ENCODE results near the gene PLOD3.

PLOD3 gene

DNA sequence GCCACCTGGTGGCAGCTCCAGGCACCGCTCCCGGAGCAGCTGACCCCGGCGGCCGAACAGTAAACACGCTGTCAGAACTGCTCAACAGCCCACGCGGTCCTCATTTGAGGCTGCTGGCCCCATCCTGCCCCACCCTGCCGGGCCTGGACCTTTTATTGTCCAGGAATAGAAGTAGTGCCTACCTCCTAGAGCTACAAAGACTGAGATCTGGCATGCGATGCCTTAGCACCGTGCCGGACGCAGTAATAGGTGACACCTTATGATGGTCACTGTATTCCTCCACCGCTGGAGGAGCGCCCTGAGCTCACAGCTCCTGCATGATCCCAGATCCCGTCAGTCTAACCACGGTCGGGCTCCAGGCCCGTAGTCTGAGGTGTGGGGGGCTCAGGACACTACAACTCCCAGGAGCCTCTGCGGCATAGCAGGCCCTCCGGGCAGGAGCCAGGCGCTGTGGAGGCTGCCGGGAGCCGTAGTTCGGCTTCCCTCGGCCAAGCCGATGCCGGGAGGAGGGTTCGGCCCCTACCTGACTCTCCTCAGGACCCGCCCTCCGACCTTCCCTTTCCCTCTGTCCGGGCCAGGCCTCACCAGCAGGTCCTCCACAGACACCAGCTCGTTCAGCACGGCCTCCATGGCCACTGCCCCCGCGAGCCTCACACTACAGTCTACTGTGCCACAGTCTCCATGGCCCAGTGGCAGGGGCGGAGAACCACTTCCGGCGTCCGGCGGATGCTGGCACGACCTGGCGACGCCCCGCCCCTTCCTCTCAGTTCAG, 27.2 kb upstream of the PLOD3 start, which contains the start of gene FIS1 (continued):
- TF ChIP-seq ZFP3 (CRISPR knock-in tag; IDR thresholded peaks at IDR 0.05) (0 out of 2 replicates have a peak, but pooled peaks have one; percentile 4), OSR1 (CRISPR knock-in tag; IDR thresholded peaks at IDR 0.05) (no peak), ZNF565 (CRISPR knock-in tag; conservative IDR thresholded peaks at IDR 0.05; ENCODE audit: low read depth) (no peak)

GRCh38 chr7:101243646-101244374, 26.4 kb upstream of the PLOD3 start:
- TF ChIP-seq, protein P1, sequence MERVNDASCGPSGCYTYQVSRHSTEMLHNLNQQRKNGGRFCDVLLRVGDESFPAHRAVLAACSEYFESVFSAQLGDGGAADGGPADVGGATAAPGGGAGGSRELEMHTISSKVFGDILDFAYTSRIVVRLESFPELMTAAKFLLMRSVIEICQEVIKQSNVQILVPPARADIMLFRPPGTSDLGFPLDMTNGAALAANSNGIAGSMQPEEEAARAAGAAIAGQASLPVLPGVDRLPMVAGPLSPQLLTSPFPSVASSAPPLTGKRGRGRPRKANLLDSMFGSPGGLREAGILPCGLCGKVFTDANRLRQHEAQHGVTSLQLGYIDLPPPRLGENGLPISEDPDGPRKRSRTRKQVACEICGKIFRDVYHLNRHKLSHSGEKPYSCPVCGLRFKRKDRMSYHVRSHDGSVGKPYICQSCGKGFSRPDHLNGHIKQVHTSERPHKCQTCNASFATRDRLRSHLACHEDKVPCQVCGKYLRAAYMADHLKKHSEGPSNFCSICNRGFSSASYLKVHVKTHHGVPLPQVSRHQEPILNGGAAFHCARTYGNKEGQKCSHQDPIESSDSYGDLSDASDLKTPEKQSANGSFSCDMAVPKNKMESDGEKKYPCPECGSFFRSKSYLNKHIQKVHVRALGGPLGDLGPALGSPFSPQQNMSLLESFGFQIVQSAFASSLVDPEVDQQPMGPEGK (CRISPR knock-in tag; IDR thresholded peaks at IDR 0.05; ENCODE audit: borderline replicate concordance), result peak; percentile 97; the same call in 1 of the 2 replicates
- no peak for TF ChIP-seq GLIS3 (CRISPR knock-in tag; IDR thresholded peaks at IDR 0.05)
- TF ChIP-seq ZNF70 (CRISPR knock-in tag; IDR thresholded peaks at IDR 0.05), result 0 out of 2 replicates have a peak, but pooled peaks have one; percentile 14
- no peak for TF ChIP-seq ZNF8 (CRISPR knock-in tag; IDR thresholded peaks at IDR 0.05)
- TF ChIP-seq, protein P2, sequence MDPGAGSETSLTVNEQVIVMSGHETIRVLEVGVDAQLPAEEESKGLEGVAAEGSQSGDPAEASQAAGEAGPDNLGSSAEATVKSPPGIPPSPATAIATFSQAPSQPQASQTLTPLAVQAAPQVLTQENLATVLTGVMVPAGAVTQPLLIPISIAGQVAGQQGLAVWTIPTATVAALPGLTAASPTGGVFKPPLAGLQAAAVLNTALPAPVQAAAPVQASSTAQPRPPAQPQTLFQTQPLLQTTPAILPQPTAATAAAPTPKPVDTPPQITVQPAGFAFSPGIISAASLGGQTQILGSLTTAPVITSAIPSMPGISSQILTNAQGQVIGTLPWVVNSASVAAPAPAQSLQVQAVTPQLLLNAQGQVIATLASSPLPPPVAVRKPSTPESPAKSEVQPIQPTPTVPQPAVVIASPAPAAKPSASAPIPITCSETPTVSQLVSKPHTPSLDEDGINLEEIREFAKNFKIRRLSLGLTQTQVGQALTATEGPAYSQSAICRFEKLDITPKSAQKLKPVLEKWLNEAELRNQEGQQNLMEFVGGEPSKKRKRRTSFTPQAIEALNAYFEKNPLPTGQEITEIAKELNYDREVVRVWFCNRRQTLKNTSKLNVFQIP (CRISPR knock-in tag; IDR thresholded peaks at IDR 0.05; ENCODE audit: borderline replicate concordance, low read depth), result no peak
- peak; percentile 1 for ATAC-seq

GRCh38 chr7:101241443-101242349, 24.3 kb upstream of the PLOD3 start:
- TF ChIP-seq OSR1 (CRISPR knock-in tag; IDR thresholded peaks at IDR 0.05) (no peak), TCF4 (CRISPR knock-in tag; IDR thresholded peaks at IDR 0.05; ENCODE audit: borderline replicate concordance) (no peak), ZNF8 (CRISPR knock-in tag; IDR thresholded peaks at IDR 0.05) (no peak), ZFP30 (CRISPR knock-in tag; IDR thresholded peaks at IDR 0.05) (no peak), ISL1 (CRISPR knock-in tag; IDR thresholded peaks at IDR 0.05) (no peak), GLIS3 (CRISPR knock-in tag; IDR thresholded peaks at IDR 0.05) (no peak), ZNF565 (CRISPR knock-in tag; conservative IDR thresholded peaks at IDR 0.05; ENCODE audit: low read depth) (no peak), ZNF70 (CRISPR knock-in tag; IDR thresholded peaks at IDR 0.05) (no peak), SNAI2 (CRISPR knock-in tag; IDR thresholded peaks at IDR 0.05) (no peak)
- no peak for ATAC-seq

GRCh38 chr7:101241015-101241363, 23.6 kb upstream of the PLOD3 start:
- ATAC-seq, result no peak
- TF ChIP-seq ESRRG (CRISPR knock-in tag; IDR thresholded peaks at IDR 0.05) (no peak), PPARA (CRISPR knock-in tag; IDR thresholded peaks at IDR 0.05; ENCODE audit: borderline replicate concordance) (no peak), OSR1 (CRISPR knock-in tag; IDR thresholded peaks at IDR 0.05) (no peak), CSDC2 (CRISPR knock-in tag; IDR thresholded peaks at IDR 0.05) (no peak)

DNA sequence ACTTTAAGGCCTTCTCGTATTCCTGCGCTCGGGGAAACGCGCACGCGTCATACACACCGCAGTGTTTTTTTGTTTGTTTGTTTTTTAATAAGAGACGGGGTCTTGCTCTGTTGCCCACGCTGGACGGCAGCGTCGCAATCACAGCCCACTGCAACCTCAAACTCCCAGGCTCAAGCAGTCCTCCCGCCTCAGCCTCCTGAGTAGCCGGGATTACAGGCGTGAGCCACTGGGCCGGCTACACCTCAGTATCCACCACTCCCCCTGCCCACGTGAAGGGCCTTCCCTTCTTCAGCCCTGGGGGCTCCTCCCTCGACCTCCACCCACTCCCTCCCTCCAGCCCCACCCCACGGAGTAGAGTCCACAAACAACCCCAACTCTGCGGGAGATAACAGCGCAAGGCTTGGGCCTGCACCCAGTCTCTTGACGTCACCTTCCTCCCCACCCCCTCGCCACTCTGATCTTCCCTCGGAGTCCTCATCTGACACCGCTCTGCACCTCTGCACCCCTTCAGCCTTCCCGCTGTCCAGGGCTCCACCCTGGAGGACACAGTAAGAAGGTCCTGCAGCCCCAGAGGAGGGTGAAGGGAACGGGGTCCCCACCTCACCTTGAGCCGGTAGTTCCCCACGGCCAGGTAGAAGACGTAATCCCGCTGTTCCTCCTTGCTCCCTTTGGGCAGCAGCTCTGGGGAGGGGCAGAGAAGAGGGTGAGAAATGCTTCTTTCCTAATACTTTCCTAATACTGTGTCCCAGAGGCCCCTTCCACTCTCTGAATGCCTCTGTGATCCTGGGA, 23.0 kb upstream of the PLOD3 start:
- no peak for ATAC-seq
- TF ChIP-seq, protein P2 (CRISPR knock-in tag; IDR thresholded peaks at IDR 0.05; ENCODE audit: borderline replicate concordance, low read depth), result no peak
- TF ChIP-seq TCF4 (CRISPR knock-in tag; IDR thresholded peaks at IDR 0.05; ENCODE audit: borderline replicate concordance), result no peak
- TF ChIP-seq ZFP30 (CRISPR knock-in tag; IDR thresholded peaks at IDR 0.05), result no peak
- no peak for TF ChIP-seq ZNF565 (CRISPR knock-in tag; conservative IDR thresholded peaks at IDR 0.05; ENCODE audit: low read depth)
- no peak for TF ChIP-seq RARB (CRISPR knock-in tag; IDR thresholded peaks at IDR 0.05)
- TF ChIP-seq ESRRG (CRISPR knock-in tag; IDR thresholded peaks at IDR 0.05), result no peak
- TF ChIP-seq ARNTL (CRISPR knock-in tag; IDR thresholded peaks at IDR 0.05; ENCODE audit: borderline replicate concordance, low read depth), result no peak
- no peak for TF ChIP-seq ZNF70 (CRISPR knock-in tag; IDR thresholded peaks at IDR 0.05)
- no peak for TF ChIP-seq CSDC2 (CRISPR knock-in tag; IDR thresholded peaks at IDR 0.05)
- TF ChIP-seq, protein P1 (CRISPR knock-in tag; IDR thresholded peaks at IDR 0.05; ENCODE audit: borderline replicate concordance), result no peak
- TF ChIP-seq, protein P3, sequence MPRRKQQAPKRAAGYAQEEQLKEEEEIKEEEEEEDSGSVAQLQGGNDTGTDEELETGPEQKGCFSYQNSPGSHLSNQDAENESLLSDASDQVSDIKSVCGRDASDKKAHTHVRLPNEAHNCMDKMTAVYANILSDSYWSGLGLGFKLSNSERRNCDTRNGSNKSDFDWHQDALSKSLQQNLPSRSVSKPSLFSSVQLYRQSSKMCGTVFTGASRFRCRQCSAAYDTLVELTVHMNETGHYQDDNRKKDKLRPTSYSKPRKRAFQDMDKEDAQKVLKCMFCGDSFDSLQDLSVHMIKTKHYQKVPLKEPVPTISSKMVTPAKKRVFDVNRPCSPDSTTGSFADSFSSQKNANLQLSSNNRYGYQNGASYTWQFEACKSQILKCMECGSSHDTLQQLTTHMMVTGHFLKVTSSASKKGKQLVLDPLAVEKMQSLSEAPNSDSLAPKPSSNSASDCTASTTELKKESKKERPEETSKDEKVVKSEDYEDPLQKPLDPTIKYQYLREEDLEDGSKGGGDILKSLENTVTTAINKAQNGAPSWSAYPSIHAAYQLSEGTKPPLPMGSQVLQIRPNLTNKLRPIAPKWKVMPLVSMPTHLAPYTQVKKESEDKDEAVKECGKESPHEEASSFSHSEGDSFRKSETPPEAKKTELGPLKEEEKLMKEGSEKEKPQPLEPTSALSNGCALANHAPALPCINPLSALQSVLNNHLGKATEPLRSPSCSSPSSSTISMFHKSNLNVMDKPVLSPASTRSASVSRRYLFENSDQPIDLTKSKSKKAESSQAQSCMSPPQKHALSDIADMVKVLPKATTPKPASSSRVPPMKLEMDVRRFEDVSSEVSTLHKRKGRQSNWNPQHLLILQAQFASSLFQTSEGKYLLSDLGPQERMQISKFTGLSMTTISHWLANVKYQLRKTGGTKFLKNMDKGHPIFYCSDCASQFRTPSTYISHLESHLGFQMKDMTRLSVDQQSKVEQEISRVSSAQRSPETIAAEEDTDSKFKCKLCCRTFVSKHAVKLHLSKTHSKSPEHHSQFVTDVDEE (CRISPR knock-in tag; IDR thresholded peaks at IDR 0.05), result no peak
- no peak for TF ChIP-seq PPARA (CRISPR knock-in tag; IDR thresholded peaks at IDR 0.05; ENCODE audit: borderline replicate concordance)
